HG03439 (cell line): Measurements from ENCODE around the gene CACNA1S.

Source experiments
- ATAC-seq: cut with Tn5 transposase; IDR thresholded peaks from one replicate; pipeline ENCODE4 v1.9.1; 2021; ENCODE audit warnings: mild to moderate bottlenecking, moderate library complexity; ENCODE audit not compliant: unreplicated experiment

Gene CACNA1S

DNA sequence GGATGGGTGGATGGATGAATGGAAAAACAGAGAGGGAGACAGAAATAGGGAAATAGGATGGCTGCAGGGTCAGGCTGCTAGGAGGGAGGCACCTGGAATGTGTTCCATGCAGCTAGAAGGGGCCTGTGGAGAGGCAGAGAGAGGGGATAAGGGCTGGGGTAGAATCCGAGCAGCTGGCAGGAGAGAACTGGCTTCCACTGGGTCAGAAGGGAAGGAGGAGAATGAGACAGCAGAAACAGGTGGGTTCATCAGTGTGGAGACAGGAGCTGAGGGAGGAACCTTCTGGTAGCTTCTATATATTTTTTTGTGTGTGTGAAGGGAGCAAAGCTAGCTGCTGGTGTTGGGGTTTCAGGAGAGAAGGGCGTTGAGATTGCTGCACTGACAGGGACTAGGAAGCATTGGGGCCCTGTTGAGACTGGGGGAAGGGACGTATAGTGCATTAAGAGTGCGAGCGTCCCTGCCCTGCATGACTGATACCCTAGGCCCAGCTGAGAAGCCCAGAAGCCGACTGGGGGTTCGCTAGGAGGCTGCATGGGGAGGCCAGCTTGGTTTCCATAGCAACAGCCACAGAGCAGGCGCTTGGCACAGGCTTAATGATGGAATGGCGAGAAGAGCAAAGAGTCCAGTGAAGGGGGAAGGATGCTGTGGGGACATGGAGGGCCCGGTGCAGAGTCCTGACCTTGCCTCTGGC lies 73.9 kb downstream of the CACNA1S start:
- ATAC-seq = no peak

DNA sequence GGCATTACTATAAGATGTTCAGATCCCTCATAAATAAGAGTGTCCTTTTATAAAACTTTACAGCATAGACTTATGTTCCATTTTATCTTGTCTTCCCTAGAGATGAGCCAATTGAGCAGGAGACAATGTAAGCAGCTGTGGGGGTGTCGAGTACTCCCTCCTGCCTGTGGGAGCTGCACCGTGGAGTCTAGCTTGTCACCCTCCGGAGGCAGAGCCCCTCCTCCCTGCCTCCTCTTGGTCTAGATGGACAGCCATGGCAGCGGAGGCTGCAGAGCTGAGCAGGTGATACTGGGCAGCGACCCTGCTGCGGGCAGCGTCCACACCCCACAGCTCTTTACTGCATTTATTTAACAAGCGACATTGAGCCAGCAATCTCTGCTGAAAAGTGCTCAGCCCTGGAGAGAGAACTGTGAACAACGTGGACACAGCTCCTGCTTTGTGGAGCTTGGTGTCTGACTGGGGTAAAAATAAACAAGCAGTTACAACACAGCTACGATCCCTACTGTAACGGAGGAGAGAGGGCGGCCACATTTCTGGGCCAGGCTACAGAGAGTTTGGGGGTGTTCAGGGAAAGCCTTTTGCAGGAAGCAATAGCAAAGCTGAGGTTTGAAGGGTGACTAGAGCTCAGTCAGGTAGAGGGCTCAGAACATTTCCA lies 75.9 kb downstream of the CACNA1S start:
- no peak for ATAC-seq

DNA sequence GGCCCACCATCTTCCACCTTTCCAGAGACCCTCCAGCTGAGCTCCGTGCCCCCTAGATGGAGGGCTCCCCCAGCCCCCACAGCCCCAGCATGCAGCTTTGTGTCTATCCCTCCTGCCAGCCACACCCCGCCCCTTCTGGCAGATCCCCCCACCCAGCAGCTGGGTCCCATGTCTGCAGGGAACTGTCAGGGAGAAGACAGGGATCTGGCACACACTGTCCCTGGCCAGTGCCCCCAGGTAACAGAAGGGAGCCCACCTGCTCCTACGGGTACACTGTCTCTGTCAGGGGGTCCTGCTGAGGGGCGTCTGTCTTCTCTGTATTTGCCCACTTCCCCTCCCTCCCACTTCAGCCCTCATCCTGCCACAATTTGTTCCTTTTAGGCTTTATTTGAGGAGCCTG lies 77.6 kb downstream of the CACNA1S start:
- no peak for ATAC-seq

DNA sequence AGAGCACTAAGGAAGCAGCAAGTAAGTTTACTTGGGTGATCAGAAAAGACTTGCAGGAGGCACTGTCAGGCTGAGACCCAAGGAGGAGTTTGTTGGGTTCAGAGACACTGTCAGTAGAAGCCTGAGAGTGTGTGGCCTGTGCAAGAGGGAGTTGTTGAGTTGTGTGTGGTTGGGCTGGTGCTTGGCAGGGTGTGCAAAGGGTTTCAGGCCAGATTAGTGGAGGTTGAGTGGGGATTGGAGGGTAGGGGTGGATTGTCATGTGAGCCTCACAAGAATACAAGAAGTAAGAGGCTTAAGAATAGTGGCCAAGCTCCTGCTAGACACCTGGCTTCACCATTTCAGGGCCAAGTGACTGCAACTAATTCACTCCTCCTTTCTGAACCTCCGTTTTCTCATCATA lies 79.8 kb downstream of the CACNA1S start:
- no peak for ATAC-seq

DNA sequence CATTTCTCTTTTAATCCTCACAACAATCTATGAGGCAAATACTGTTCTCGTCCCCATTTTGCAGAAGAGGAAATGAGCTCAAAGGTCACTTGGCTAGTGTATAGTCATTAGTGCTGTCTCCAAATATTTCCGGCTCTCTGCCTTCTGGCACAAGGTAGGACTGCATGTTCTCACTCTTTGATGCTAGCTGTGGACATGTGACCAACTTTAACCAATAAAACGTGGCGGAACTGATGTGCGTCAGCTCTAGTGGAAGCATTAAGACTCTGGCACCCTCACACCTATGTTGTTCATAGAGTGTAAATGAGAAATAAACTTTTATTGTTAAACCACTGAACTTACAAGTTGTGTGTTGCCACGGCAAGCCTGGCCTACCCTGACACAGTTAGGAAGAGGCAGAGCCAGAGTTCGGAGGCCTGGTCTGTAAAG lies 83.8 kb downstream of the CACNA1S start:
- no peak for ATAC-seq

DNA sequence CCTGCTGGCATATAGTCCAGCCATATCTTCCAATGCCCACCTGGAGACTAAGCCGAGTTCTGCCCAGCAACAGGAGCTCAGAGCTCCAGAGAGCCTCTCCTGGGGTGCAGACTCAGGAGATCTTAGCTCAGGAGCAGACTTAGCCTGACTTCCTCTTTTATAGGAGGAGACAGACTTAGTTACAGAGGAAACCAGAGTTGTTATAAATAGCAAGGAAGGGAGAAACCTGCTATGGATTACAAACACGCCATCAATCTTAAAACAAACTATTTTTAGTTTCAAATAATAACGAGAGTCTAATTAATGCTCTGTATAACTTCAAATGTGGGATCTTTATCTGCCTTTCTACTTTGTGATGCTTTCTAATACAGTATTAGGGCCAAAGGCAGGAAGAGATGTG lies 85.4 kb downstream of the CACNA1S start:
- ATAC-seq = no peak

DNA sequence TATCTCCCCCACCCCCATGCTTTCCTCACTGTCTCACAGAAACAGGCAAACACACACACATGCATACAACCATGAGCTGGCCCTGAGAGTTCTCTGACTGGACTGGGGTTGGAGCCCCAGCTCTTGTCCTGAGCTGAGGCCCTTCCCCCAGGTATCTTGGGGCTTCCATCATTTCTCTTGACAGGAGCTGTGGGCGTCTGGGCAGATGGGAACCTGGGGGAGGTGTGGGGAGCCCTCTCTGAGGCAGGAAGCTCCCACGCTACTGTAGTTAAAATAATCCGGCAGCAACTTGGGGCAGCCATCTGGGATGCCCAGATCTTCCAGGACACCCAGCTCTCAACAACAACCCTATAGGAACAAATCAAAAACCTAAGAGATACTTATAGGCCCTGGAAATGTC lies 86.0 kb downstream of the CACNA1S start:
- ATAC-seq = no peak

DNA sequence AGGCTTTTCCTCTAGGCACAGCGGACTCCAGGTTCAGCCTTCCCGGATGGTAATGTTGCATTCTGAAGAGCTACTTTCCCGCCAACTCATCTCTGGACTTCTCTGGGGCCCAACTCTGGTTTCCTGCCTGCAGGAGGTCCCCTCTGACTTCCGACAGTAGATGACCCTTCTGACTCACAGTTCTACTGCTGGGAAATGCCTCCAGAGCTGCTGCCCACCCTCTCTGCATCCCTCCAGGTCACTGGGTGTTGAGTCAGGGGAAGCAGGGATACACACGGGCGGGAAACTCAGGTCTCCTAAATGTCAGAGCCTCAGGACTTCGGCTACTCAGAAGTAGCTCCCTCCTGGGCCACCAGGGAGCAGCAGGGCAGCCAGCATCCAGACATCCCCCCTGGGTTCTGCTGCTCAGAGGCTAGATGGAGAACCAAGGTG lies 86.6 kb downstream of the CACNA1S start:
- no peak for ATAC-seq

DNA sequence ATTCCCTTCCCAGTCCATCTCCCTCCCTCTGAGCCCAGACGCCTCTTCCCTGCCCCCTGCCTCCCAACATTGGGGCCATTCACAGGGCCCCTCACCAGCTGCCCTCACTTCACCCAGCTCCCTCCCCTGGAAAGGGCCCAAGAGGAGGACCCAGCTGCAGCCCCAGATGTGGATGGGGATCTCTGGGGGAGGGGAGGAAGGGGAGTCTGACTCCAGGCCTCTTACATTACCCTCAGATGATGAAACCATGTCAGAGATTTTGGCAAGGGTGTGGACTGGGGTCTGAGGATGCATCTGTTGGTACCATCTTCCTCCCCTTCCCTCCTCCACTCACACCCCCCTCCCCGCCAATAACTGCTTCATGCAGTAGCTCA lies 87.6 kb downstream of the CACNA1S start:
- ATAC-seq = no peak

DNA sequence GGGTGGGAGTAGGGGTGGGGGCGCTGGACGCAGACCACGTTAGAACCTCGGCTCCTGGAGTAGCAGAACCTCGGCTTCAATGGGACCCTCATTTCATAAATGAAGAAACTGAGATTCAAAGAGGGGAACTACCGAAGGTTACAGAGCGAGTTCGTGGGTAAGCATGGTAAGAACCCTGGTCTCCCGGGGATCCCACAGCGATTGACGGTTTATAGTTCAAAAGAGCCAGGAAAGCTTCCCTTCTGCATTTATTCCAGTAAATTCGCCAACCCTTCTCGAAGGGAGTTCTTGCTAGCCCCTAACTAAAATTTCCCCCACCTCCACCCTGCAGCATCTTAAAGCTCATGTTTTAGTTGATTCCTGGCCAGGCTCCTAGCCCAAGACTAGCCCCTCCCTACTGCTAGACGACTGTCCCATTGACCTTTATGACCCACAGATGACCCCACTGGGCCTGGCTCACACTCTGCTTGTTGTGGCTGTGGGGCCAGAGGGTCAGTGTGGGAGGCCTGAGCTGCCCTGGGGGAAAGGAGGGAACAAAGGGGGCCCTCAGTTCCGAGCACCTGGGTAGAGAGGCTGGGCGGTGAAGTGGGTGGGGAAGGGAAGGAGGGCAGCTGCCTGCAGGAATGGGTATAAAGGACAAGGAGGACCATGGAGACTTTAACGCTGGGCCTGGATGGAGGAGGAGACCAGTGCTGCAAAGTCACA lies 88.2 kb downstream of the CACNA1S start:
- no peak for ATAC-seq

DNA sequence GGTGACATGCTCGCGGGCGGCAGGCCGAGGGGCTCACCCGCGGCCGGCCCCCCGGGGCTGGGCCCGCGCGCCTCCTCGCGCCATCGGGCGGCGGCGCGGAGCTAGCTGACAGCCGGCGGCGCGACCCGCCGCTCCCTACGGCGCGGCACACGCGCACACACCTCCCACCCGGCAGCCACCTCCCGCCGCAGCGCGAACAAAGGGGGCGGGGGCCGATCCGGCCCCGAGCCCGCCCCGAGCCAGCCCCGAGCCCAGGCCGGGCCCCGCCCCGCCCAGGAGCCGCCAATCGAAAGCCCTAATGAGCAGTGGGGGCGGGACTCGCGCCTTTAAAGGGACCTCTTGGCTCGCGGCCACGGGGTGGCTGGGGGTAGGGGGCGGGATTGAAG lies 88.7 kb downstream of the CACNA1S start, which contains the start of gene KIF21B:
Gene KIF21B, minus strand, starts transcription at position 198 of the 386 bp plus-strand sequence. CDS start 331 bp downstream, outside the sequence.
- peak; percentile 51 for ATAC-seq

DNA sequence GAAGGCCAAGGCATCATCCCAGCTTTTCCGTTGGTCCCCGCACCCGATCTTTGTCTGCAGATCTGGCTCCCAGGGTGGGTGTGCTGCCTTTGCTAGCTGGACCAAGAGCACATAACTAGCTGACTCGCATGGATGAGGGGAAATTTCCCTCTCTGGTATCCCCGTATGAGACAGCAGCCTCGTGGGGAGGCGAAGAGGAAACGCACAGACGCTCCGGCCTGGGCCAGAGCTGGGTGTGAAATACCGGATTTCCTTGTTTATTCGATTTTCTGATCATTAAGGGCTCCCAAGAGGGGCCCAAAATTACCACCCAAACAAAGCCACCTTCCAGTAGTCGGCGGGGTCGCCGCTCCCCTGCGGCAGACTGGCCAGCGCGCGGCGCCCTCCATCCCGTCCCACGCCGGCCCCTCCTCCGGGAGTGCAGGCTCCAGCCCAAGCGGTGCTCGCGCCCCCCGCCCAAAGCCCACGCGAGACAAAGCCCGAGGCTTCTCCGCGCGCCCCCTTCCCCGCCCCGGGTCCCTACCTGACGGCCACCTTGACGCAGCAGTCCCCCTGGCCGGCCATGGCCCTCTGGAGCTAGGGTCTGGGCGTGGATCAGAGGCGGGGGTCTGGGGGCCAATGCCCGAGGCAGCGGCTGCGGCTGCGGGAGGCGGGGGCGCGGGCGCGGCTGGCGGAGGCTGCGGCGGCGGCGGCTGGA lies 89.3 kb downstream of the CACNA1S start:
- no peak for ATAC-seq

DNA sequence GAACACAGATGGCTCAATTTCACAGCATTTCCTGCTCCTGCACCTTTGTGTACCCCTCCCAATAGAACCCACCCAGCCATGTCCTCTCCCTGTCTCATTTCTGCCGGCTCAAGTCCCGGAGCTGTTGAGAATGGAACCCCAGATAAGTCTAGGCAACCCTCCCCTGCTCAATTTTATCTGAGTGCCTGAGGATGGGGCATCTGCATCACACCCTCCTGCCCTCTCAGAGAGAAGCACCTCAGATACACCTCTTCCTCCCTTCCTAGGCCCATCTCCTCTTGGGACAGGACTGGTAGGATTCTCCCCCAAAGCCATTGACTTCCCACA lies 89.8 kb downstream of the CACNA1S start:
- no peak for ATAC-seq

DNA sequence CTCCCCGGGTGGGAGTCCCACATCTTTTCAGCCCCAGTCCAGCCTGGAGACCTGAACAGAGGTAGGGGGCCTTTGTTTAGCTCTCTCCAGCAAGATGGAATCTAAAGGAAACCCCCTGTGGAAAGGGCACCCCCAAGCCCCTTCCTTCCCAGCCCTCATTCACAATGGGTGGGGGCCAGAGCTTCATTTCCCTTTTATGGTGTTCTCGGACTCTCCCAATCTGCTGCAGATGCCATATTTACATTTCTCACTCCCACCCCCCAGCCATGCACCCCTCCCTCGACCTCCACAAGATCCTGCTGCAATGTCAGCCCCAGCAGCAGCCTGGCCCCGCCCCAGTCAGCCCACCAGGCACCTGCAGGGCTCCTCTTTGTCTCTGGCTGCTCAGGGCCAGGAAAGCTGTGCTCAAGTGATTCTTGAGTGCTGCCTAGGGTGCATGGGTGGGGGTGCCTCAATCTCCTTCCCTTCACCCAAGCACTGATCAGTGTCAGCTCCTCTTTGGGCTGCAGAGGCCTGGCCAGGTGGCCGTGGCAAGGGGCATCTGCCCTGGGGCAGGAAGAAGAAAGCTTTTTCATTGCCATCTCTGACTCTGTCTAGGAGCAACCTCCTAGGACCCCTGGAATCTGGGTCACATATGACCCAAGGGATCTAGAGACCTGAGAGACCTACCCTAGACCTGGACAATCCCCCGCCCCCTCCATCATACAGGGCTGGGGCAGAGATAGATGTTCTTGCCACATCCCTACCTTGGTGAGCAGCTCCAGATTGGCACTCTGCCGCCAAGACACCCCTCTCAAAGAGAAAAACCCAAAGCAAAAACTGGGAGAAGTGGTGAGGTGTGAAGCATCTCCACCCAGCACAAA lies 90.4 kb downstream of the CACNA1S start:
- ATAC-seq = no peak

DNA sequence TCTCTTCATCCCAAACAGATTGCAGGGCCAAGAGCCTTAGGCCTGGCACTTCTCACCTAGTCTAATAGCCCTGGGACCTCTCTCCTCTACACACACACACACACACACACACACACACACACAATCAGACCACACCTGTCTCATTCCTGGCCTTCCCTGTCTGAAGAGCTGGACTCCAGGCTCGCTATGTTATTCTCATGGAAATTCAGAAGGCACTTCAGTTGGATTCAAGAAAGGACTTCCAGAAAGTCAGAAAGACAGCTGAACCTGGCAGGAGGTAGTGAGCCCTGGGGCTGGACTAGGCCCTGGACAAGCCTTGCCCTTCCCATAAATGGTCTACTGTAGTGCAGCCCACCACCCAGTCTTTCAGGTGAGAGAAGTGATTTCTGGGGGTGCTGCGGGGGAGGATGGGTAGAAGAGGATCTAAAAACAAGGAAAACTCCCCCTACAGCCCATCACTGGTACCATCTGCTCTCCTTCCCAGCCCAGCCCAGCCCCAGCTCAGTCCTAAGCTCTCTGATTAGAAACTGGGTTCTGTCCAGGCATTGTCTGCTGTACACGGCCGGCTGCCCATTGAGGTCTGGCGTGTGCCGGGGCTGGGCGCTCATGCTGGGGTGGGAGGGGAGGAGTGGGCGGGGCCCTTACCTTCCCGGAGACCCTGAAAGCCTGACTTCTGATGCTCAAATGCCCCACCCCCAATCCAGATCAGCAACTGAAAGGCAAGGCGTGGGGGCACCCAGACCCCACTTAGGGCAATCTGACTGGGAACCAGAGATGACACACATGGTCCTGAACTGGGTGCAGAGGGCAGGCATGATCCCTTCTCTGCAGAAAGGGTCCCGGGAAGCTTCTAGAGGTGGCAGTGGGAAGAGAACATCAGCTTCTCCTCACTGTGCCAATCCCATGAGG lies 91.3 kb downstream of the CACNA1S start:
- ATAC-seq = no peak

DNA sequence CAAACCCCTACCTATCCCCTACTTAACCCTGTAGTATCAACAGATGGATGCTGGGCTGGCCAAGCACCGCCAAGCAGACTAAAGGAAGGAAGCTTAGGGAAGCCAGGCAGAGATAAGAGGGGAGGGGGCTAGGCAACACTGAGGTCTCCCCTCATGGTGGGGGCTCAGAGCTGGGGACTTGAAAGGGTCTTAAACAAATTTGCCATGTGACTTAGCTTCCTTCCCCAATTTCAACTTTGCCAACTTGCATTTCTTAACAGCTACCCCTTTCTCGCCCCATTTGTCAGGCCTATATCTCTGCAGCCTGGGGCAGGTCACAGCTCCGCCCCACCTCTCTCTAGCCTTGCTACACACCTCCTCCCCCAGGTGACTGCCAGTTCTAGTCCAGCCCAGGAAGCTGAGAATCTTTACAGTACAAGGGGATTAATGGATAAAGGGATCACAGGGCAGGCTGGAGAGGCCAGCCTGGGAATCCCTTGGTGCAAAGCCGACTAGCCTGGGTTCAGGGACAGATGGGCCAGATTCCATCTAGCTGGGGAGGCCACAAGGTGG lies 92.1 kb downstream of the CACNA1S start:
- no peak for ATAC-seq

DNA sequence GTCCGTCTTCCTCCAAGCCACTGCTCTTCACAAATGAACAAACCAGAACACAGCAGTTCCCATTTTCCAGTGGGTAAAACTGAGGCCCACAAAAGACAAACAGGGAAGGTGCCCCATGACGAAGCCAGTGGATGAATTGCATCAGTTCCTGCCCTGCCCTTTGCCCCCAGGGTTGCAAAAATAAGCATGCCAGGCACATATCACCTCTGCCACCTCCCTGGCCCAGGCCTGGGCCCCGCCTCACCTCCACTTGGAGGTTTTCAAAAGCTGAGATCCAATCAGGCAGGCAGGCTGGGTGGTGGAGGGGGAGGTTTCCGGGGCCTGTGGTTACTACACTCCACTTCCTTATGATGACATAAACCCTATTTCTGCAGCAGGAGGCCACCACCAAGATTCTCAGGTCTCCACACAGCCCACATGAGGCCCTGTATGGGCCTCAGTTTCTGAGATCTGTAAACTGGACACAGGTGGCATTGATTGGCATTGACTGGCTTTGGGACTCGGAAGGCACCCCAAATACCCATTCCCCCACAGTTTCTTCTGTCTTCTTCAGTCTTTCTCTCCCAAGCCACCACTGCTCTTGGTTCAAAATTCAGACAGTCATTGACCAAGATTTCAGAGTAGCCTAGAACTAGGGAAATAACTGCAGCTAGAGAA lies 92.8 kb downstream of the CACNA1S start:
- ATAC-seq = peak; percentile 55

DNA sequence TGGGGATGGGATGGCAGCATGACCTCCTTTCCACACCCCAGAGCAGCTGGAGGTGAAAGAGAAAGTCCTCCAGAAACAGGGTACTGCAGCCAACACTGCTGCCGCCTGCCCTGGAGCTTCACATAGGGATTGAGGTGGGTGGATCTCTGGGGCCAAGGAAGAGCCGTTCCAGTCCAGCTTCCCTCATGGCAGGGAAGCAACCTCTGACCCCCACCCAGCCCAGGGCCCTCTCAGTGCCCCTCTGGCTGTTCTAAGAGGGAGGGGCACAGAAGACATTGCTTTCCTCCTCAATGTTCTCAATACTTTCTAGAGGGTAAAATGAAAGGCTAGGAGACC lies 94.4 kb downstream of the CACNA1S start:
- no peak for ATAC-seq
